ENCODE results near the gene TBRG4. TPM values are rescaled to one million over a fixed set of nuclear protein-coding genes. Genes with fewer than 3 reads are reported as not detected.
A peak's percentile ranks its signal among the peaks of the same experiment; 100 is the strongest.

TBRG4 gene
- polyA plus RNA-seq, 3 donors: 32.7 to 42.2 (median 38.4) TPM

- Histone ChIP-seq H3K27ac (ENCODE audit: low read depth in 1 of 2, low read length in 2 of 2) (no peak overlapping the region), H3K4me1 (ENCODE audit: control insufficient read depth in 1 of 2, insufficient read depth in 2 of 2, low read length in 2 of 2) (no peaks in the 10 kb centered on the region), H3K4me2 (replicated peaks; ENCODE audit: extremely low read depth, low read length, poor library complexity, severe bottlenecking) (no peak overlapping the region), H2AFZ (ENCODE audit: insufficient read depth, low read depth, low read length, poor library complexity, severe bottlenecking) (no peak overlapping the region), H4K20me1 (ENCODE audit: insufficient read depth, low read length) (no peaks in the 10 kb centered on the region), H3K9me3 (replicated peaks in 1 of 2; ENCODE audit: control insufficient read depth in 1 of 2, insufficient read depth in 1 of 2, low read length in 2 of 2) (no peaks in the 10 kb centered on the region), H3K9ac (ENCODE audit: insufficient read depth, low read length, poor library complexity, severe bottlenecking) (no peak overlapping the region), H3K79me2 (ENCODE audit: insufficient read depth, low read length) (no peaks in the 10 kb centered on the region), H3K27me3 (ENCODE audit: control insufficient read depth in 2 of 2, insufficient read depth in 2 of 2, low read length in 2 of 2) (no peaks in the 10 kb centered on the region), H3K4me3 (replicated peaks in 1 of 3; ENCODE audit: low read depth in 2 of 3, low read length in 3 of 3) (no peak overlapping the region), H3K36me3 (replicated peaks in 1 of 2; ENCODE audit: control insufficient read depth in 1 of 2, insufficient read depth in 2 of 2, low read length in 2 of 2) (no peaks in the 10 kb centered on the region)
- DNase-seq: no peak
- Mint-ChIP-seq H3K4me3 (peak overlapping the region in 1 of 2 donors; percentile 16), H3K9me3 (peaks cover 0 to 8% (median 0%) of the 10 kb centered on the region in 7 donors), H3K36me3 (no peaks in the 10 kb centered on the region), H3K27me3 (ENCODE audit: low read depth in 3 of 3) (peaks cover 2 to 3% (median 3%) of the 10 kb centered on the region in 3 donors), H3K4me1 (peaks cover 5% of the 10 kb centered on the region), H3K27ac (peak overlapping the region in 4 of 7 donors; percentile 23 to 52 (median 30))
- no peak for TF ChIP-seq CTCF (IDR thresholded peaks at IDR 0.05)
- WGBS (ENCODE audit: insufficient coverage): 100% methylated on average over 7 of the region's 11 CpGs
- intact Hi-C loops (cut with micrococcal nuclease): no loop called here
Measured at GRCh38 chr7:45125193-45125904, 13.9 kb upstream of the TBRG4 start.

- peaks cover 5% of the 10 kb centered on the region for H3K4me1 Mint-ChIP-seq
- Histone ChIP-seq H3K27me3 (ENCODE audit: control insufficient read depth in 2 of 2, insufficient read depth in 2 of 2, low read length in 2 of 2) (no peaks in the 10 kb centered on the region), H3K4me1 (ENCODE audit: control insufficient read depth in 1 of 2, insufficient read depth in 2 of 2, low read length in 2 of 2) (no peaks in the 10 kb centered on the region), H3K9me3 (replicated peaks in 1 of 2; ENCODE audit: control insufficient read depth in 1 of 2, insufficient read depth in 1 of 2, low read length in 2 of 2) (no peaks in the 10 kb centered on the region), H3K79me2 (ENCODE audit: insufficient read depth, low read length) (no peaks in the 10 kb centered on the region), H4K20me1 (ENCODE audit: insufficient read depth, low read length) (no peaks in the 10 kb centered on the region), H3K27ac (ENCODE audit: low read depth in 1 of 2, low read length in 2 of 2) (no peak overlapping the region), H3K36me3 (replicated peaks in 1 of 2; ENCODE audit: control insufficient read depth in 1 of 2, insufficient read depth in 2 of 2, low read length in 2 of 2) (no peaks in the 10 kb centered on the region), H3K4me2 (replicated peaks; ENCODE audit: extremely low read depth, low read length, poor library complexity, severe bottlenecking) (no peak overlapping the region), H3K4me3 (replicated peaks in 1 of 3; ENCODE audit: low read depth in 2 of 3, low read length in 3 of 3) (no peak overlapping the region), H2AFZ (ENCODE audit: insufficient read depth, low read depth, low read length, poor library complexity, severe bottlenecking) (no peak overlapping the region), H3K9ac (ENCODE audit: insufficient read depth, low read length, poor library complexity, severe bottlenecking) (no peak overlapping the region)
- no peak for TF ChIP-seq CTCF (IDR thresholded peaks at IDR 0.05)
- peaks cover 0 to 8% (median 0%) of the 10 kb centered on the region in 7 donors for H3K9me3 Mint-ChIP-seq
- H3K27me3 Mint-ChIP-seq (ENCODE audit: low read depth in 3 of 3): peaks cover 0 to 6% (median 2%) of the 10 kb centered on the region in 3 donors
- intact Hi-C loops (cut with micrococcal nuclease): no loop called here
- no peak overlapping the region for H3K27ac Mint-ChIP-seq
- H3K36me3 Mint-ChIP-seq: no peaks in the 10 kb centered on the region
- no peak overlapping the region for H3K4me3 Mint-ChIP-seq
- WGBS (ENCODE audit: insufficient coverage): 98% methylated on average over 9 of the region's 12 CpGs
- DNase-seq: no peak
Measured at GRCh38 chr7:45123913-45124710, 12.6 kb upstream of the TBRG4 start.
